K562 (cell line): Measurements from ENCODE around the gene MBD3. TPM values are rescaled to one million over a fixed set of nuclear protein-coding genes. Genes with fewer than 3 reads are reported as not detected.

Source experiments
- ATAC-seq: fragments of 200-7000 bp; cut with Tn5 transposase; 3 replicates; pipeline ENCODE4 v1.9.1; 2020; ENCODE audit warnings: moderate library complexity
- BruUV-seq: library from RNA; stranded (reverse); fragments of 400-500 nt; replicated peaks from 2 replicates; lab custom pipeline; 2021; lab: Mats Ljungman, UMichigan
- CTCF ChIA-PET: fragments of 300-600 bp; formaldehyde crosslinking; extraction: SDS; loops from one replicate; lab custom pipeline; 2021; ENCODE audit warnings: low intra/inter-chr PET ratio; lab: Yijun Ruan, JAX
- POLR2A ChIA-PET: fragments of 300-600, 350-650 bp; sonication (Branson Sonifier 250); formaldehyde crosslinking; extraction: SDS; loops from one replicate; lab custom pipeline; 2021; ENCODE audit warnings: antibody characterized with exemption, inconsistent platforms; lab: Yijun Ruan, JAX
- DNase-seq, 4 experiments: peaks; one replicate each; pipeline versions ENCODE4 v3.0.0 to v3.0.0-alpha.2; 2011 to 2018; ENCODE audit warnings: low spot score in 3 of 4, mixed read lengths in 3 of 4; ENCODE audit errors: extremely low read depth in 1 of 4
- FAIRE-seq: peaks from 2 replicates; lab custom pipeline; 2011; peaks lifted over from hg19 to GRCh38; lab: Jason Lieb, UNC
- H2AFZ ChIP-seq: 2 replicates; pipeline ENCODE4 v1.6.0; 2011; ENCODE audit warnings: low read depth, low read length, control low read depth, inconsistent platforms
- H3K27ac ChIP-seq: fragments of 200-600 bp; 3 replicates; pipeline ENCODE4 v1.8.0; 2011; ENCODE audit warnings: low read depth, mild to moderate bottlenecking, control low read depth, inconsistent platforms, low read length, moderate library complexity, mixed read lengths; ENCODE audit errors: extremely low read depth
- H3K27me3 ChIP-seq, 2 experiments: fragments of 300-600 bp in 1 of 2; 2 replicates in 1 of 2; 3 replicates in 1 of 2; pipeline versions ENCODE4 v1.6.0 to v1.8.0; 2011; ENCODE audit warnings: inconsistent platforms in 2 of 2, low read length in 2 of 2, mild to moderate bottlenecking in 1 of 2, mixed read lengths in 1 of 2, moderate library complexity in 1 of 2; ENCODE audit not compliant: control insufficient read depth in 2 of 2, insufficient read depth in 2 of 2
- H3K36me3 ChIP-seq: fragments of 300-600 bp; 3 replicates; pipeline ENCODE4 v1.8.0; 2011; ENCODE audit warnings: mild to moderate bottlenecking, low read length, inconsistent platforms; ENCODE audit not compliant: control insufficient read depth, insufficient read depth
- H3K4me1 ChIP-seq, 2 experiments: fragments of 200-600 bp in 1 of 2; replicated peaks in 1 of 2; 2 replicates in 1 of 2; 3 replicates in 1 of 2; pipeline versions ENCODE4 v1.5.1 to v1.8.0; 2011; ENCODE audit warnings: inconsistent platforms in 2 of 2, low read length in 2 of 2, mild to moderate bottlenecking in 1 of 2, mixed read lengths in 1 of 2, moderate library complexity in 1 of 2; ENCODE audit not compliant: control insufficient read depth in 2 of 2, insufficient read depth in 2 of 2
- H3K4me2 ChIP-seq: 2 replicates; pipeline ENCODE4 v1.6.1; 2011; ENCODE audit warnings: low read length, control low read depth, inconsistent platforms, mixed read lengths; ENCODE audit not compliant: insufficient read depth
- H3K4me3 ChIP-seq: fragments of 200-600 bp; sonication (generic), shearing (Covaris generic); 2 replicates; pipeline ENCODE4 v1.5.1; 2016; ENCODE audit warnings: control low read depth, inconsistent platforms
- H3K79me2 ChIP-seq: fragments of 200-600 bp; 3 replicates; pipeline ENCODE4 v1.8.0; 2011; ENCODE audit warnings: low read length, inconsistent platforms; ENCODE audit not compliant: control insufficient read depth, insufficient read depth
- H3K9ac ChIP-seq, 2 experiments: 2 replicates each; pipeline versions ENCODE4 v1.6.0 to v1.6.1; 2011; ENCODE audit warnings: low read depth in 2 of 2, low read length in 2 of 2, control low read depth in 1 of 2, inconsistent platforms in 1 of 2, mild to moderate bottlenecking in 1 of 2, mixed read lengths in 1 of 2; ENCODE audit not compliant: insufficient read depth in 1 of 2
- H3K9me1 ChIP-seq: one replicate; pipeline ENCODE4 v1.6.0; 2011; ENCODE audit warnings: inconsistent platforms, mild to moderate bottlenecking, low read length, moderate library complexity; ENCODE audit not compliant: control insufficient read depth, insufficient read depth
- H3K9me3 ChIP-seq: replicated peaks from 2 replicates; pipeline ENCODE4 v1.5.1; 2011; ENCODE audit warnings: low read depth, low read length, inconsistent platforms; ENCODE audit not compliant: control insufficient read depth, insufficient read depth
- H4K20me1 ChIP-seq: replicated peaks from 2 replicates; pipeline ENCODE4 v1.6.1; 2011; ENCODE audit warnings: low read length, inconsistent platforms, mixed read lengths; ENCODE audit not compliant: control insufficient read depth, insufficient read depth
- FOXA1 ChIP-seq: fragments of 450-650 bp; IDR thresholded peaks from 2 replicates; pipeline ENCODE4 v1.6.1; 2016; ENCODE audit warnings: mild to moderate bottlenecking, borderline replicate concordance
- HIVEP1 ChIP-seq: fragments of 250-450 bp; sonication (Bioruptor Pico); IDR thresholded peaks from 2 replicates; pipeline ENCODE4 v1.4.0; 2020; ENCODE audit warnings: mild to moderate bottlenecking
- HMG20B ChIP-seq: fragments of 250-450 bp; sonication (Bioruptor Pico); IDR thresholded peaks from 2 replicates; pipeline ENCODE4 v1.5.0; 2021; ENCODE audit warnings: mild to moderate bottlenecking
- KDM5B ChIP-seq: fragments of 200-600 bp; sonication (generic); IDR thresholded peaks from 2 replicates; pipeline ENCODE4 v1.6.1; 2012; ENCODE audit warnings: low read depth, mild to moderate bottlenecking, moderate library complexity, low read length, control low read depth, inconsistent platforms; ENCODE audit not compliant: insufficient replicate concordance
- NR3C1 ChIP-seq: sonication (generic); formaldehyde crosslinking; IDR thresholded peaks from 2 replicates; pipeline ENCODE4 v1.8.1; 2022; ENCODE audit warnings: missing genetic modification reagents
- PTRF ChIP-seq: fragments of 450-650 bp; IDR thresholded peaks from 2 replicates; pipeline ENCODE4 v1.6.1; 2016; ENCODE audit warnings: mild to moderate bottlenecking, missing genetic modification characterization, missing compliant biosample characterization
- RHOXF2B ChIP-seq: fragments of 250-450 bp; sonication (Bioruptor Pico); conservative IDR thresholded peaks from 2 replicates; pipeline ENCODE4 v1.5.1; 2021
- U2AF1 ChIP-seq: fragments of 200-400 bp; formaldehyde crosslinking; optimal IDR thresholded peaks from 2 replicates; pipeline ENCODE3; 2017; ENCODE audit warnings: mild to moderate bottlenecking, low read depth, low read length, moderate library complexity
- U2AF2 ChIP-seq: fragments of 200-400 bp; formaldehyde crosslinking; optimal IDR thresholded peaks from 2 replicates; pipeline ENCODE3; 2017; ENCODE audit warnings: low read depth, mild to moderate bottlenecking, low read length
- WGBS: fragments of 100-300 bp; shearing (Covaris generic); methylation state at CpG from one replicate; pipeline ENCODE4 v1.1.6; 2016; ENCODE audit warnings: low coverage, mixed read lengths; ENCODE audit not compliant: insufficient coverage; ENCODE audit errors: missing lambda C conversion rate; 5-methylcytosine and 5-hydroxymethylcytosine counted together
- in situ Hi-C: fragments of 300-500 bp; cut with MboI; formaldehyde crosslinking; loops from 4 replicates; pipeline ENCODE4 v1.15.0; 2018; ENCODE audit warnings: inconsistent platforms, mixed read lengths
- intact Hi-C: fragments of 100-400 bp; cut with micrococcal nuclease; formaldehyde crosslinking; loops from 2 replicates; pipeline ENCODE4 v1.14.2; 2022
- polyA plus RNA-seq, 8 experiments: library from polyadenylated mRNA; depleted of rRNA in 4 of 8; stranded (reverse) in 5 of 8; unstranded in 3 of 8; fragments of >200 nt; fragmentation: Nextera tagmentation in 2 of 8; fragmentation: Illumina TruSeq in 1 of 8; extraction: Ambion mirVana in 2 of 8; extraction: Trizol in 1 of 8; gene quantifications; 2 replicates each; pipeline versions ENCODE4 v1.2.1 to v1.2.3, GENCODE V29; 2011 to 2014; ENCODE audit warnings: inconsistent platforms in 1 of 8, missing spikeins in 1 of 8
- total RNA-seq, 7 experiments: library from RNA; depleted of rRNA in 6 of 7; stranded (reverse); fragments of >200 nt in 6 of 7; fragmentation: Illumina TruSeq in 2 of 7; extraction: Trizol in 2 of 7; gene quantifications; 2 replicates each; pipeline versions ENCODE4 v1.2.1 to v1.2.3, GENCODE V29; 2011 to 2021; ENCODE audit warnings: low replicate concordance in 1 of 7
- TF ChIP-seq, protein P1 (sequence below): sonication (generic); formaldehyde crosslinking; IDR thresholded peaks from 2 replicates; pipeline ENCODE4 v1.8.0; 2022; ENCODE audit warnings: missing genetic modification reagents, mild to moderate bottlenecking, borderline replicate concordance

MBD3 gene
- total and polyA plus RNA-seq, 9 of the 15 experiments (the other 6 are each of a cell fraction or from before 2014, with no cell fraction given), result 0.24 to 137 (median 30.9) TPM

- POLR2A ChIA-PET, result interaction anchor here (0.6 to 0.7 kb wide), 2 partner anchors 9 to 543 kb away, joined by 3 read pairs; no protein-coding TSS in a partner anchor
- no peak overlapping the region for H2AFZ ChIP-seq
- H4K20me1 ChIP-seq, result no peaks in the 10 kb centered on the region; the same call in 1 of the 2 replicates
- H3K27me3 ChIP-seq, result no peaks in the 10 kb centered on the region
- TF ChIP-seq HIVEP1 (CRISPR knock-in tag), result no peak
- no peak for TF ChIP-seq RHOXF2B (CRISPR knock-in tag)
- TF ChIP-seq PTRF, result no peak
- no peak for TF ChIP-seq KDM5B
- TF ChIP-seq NR3C1 (CRISPR knock-in tag), result no peak
- TF ChIP-seq, protein P1, sequence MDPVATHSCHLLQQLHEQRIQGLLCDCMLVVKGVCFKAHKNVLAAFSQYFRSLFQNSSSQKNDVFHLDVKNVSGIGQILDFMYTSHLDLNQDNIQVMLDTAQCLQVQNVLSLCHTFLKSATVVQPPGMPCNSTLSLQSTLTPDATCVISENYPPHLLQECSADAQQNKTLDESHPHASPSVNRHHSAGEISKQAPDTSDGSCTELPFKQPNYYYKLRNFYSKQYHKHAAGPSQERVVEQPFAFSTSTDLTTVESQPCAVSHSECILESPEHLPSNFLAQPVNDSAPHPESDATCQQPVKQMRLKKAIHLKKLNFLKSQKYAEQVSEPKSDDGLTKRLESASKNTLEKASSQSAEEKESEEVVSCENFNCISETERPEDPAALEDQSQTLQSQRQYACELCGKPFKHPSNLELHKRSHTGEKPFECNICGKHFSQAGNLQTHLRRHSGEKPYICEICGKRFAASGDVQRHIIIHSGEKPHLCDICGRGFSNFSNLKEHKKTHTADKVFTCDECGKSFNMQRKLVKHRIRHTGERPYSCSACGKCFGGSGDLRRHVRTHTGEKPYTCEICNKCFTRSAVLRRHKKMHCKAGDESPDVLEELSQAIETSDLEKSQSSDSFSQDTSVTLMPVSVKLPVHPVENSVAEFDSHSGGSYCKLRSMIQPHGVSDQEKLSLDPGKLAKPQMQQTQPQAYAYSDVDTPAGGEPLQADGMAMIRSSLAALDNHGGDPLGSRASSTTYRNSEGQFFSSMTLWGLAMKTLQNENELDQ, result no peak
- TF ChIP-seq HMG20B (CRISPR knock-in tag), result no peak
- TF ChIP-seq U2AF1, result no peak
- no peak for TF ChIP-seq FOXA1
- no peak for TF ChIP-seq U2AF2
- no peak overlapping the region for H3K4me3 ChIP-seq
- H3K79me2 ChIP-seq, result no peaks in the 10 kb centered on the region
- no peak overlapping the region; a peak in 1 of 4 replicates for H3K9ac ChIP-seq
- FAIRE-seq (peak; percentile 40), DNase-seq (no peak), ATAC-seq (no peak)
- peaks cover 12 to 55% of the 10 kb centered on the region in 2 experiments; a peak in 4 of 5 replicates for H3K4me1 ChIP-seq
- H3K9me3 ChIP-seq, result no peaks in the 10 kb centered on the region
- CTCF ChIA-PET, result no interaction called here
- in situ Hi-C loops, result no loop called here
- 62% methylated on average over 9 of the region's 9 CpGs for WGBS
- intact Hi-C loops, result no loop called here
- H3K9me1 ChIP-seq, result no peaks in the 10 kb centered on the region
- peaks cover 16% of the 10 kb centered on the region; the same call in 1 of the 3 replicates for H3K36me3 ChIP-seq
- no peak overlapping the region for H3K4me2 ChIP-seq
- no TSS peak for BruUV-seq
- no peak overlapping the region for H3K27ac ChIP-seq
Measured at GRCh38 chr19:1572795-1573194, 19.9 kb downstream of the MBD3 start.
